Endothelial cell of umbilical vein (primary cell): Measurements from ENCODE around the gene TMEM169. TPM values are rescaled to one million over a fixed set of nuclear protein-coding genes. Genes with fewer than 3 reads are reported as not detected.

Source experiments
- BruUV-seq: library from RNA; stranded (reverse); fragments of 400-500 nt; replicated peaks from 2 replicates; lab custom pipeline; 2021; lab: Mats Ljungman, UMichigan
- CTCF ChIA-PET: fragments of 300-600, 350-600 bp; sonication (Branson Sonifier 250); formaldehyde crosslinking; loops from one replicate; lab custom pipeline; 2021; ENCODE audit warnings: antibody characterized with exemption, inconsistent platforms; lab: Charles Lee
- POLR2A ChIA-PET: fragments of 300-600, 350-600 bp; sonication (Branson Sonifier 250); formaldehyde crosslinking; loops from one replicate; lab custom pipeline; 2021; ENCODE audit warnings: antibody characterized with exemption, inconsistent platforms; lab: Charles Lee
- DNase-seq: peaks from one replicate; pipeline ENCODE4 v3.0.0-alpha.2; 2011; ENCODE audit warnings: low read depth, low spot score
- FAIRE-seq: peaks from 2 replicates; lab custom pipeline; 2011; peaks lifted over from hg19 to GRCh38; lab: Jason Lieb, UNC
- H2AFZ ChIP-seq: 2 replicates; pipeline ENCODE4 v1.6.0; 2012; ENCODE audit warnings: low read depth, low read length, control low read depth, inconsistent platforms
- H3K27ac ChIP-seq: 2 replicates; pipeline ENCODE4 v1.5.1; 2011; ENCODE audit warnings: low read depth, mild to moderate bottlenecking, control low read depth, low read length, moderate library complexity; ENCODE audit not compliant: insufficient read depth
- H3K27me3 ChIP-seq, 2 experiments: 2 replicates each; pipeline versions ENCODE4 v1.6.0 to v1.6.1; 2011; ENCODE audit warnings: low read length in 2 of 2, mixed read lengths in 1 of 2; ENCODE audit not compliant: control insufficient read depth in 2 of 2, insufficient read depth in 2 of 2
- H3K36me3 ChIP-seq, 2 experiments: 2 replicates in 1 of 2; 3 replicates in 1 of 2; pipeline ENCODE4 v1.5.1; 2011; ENCODE audit warnings: low read length in 2 of 2, mild to moderate bottlenecking in 1 of 2, moderate library complexity in 1 of 2; ENCODE audit not compliant: control insufficient read depth in 2 of 2, insufficient read depth in 2 of 2; ENCODE audit errors: extremely low read depth in 1 of 2
- H3K4me1 ChIP-seq: 3 replicates; pipeline ENCODE4 v1.5.1; 2011; ENCODE audit warnings: mild to moderate bottlenecking, low read length; ENCODE audit not compliant: control insufficient read depth, insufficient read depth; ENCODE audit errors: extremely low read depth
- H3K4me2 ChIP-seq: 2 replicates; pipeline ENCODE4 v1.6.1; 2011; ENCODE audit warnings: low read length, control low read depth, mixed read lengths; ENCODE audit not compliant: insufficient read depth
- H3K4me3 ChIP-seq, 3 experiments: fragments of 200-600 bp in 1 of 3; sonication (generic), shearing (Covaris generic) in 1 of 3; replicated peaks in 1 of 3; 2 replicates each; pipeline ENCODE4 v1.5.1; 2011 to 2016; ENCODE audit warnings: control low read depth in 3 of 3, low read length in 3 of 3, mild to moderate bottlenecking in 2 of 3, inconsistent platforms in 1 of 3, low read depth in 1 of 3, moderate library complexity in 1 of 3; ENCODE audit not compliant: insufficient read depth in 1 of 3
- H3K79me2 ChIP-seq: 2 replicates; pipeline ENCODE4 v1.6.0; 2012; ENCODE audit warnings: low read length, inconsistent platforms; ENCODE audit not compliant: control insufficient read depth, insufficient read depth
- H3K9ac ChIP-seq: replicated peaks from 2 replicates; pipeline ENCODE3; 2011; ENCODE audit warnings: low read length, control low read depth; ENCODE audit not compliant: insufficient read depth; ENCODE audit errors: extremely low read depth
- H3K9me1 ChIP-seq: replicated peaks from 3 replicates; pipeline ENCODE4 v1.6.0; 2011; ENCODE audit warnings: mild to moderate bottlenecking, low read length; ENCODE audit not compliant: control insufficient read depth, insufficient read depth; ENCODE audit errors: extremely low read depth
- H3K9me3 ChIP-seq: replicated peaks from 2 replicates; pipeline ENCODE4 v1.5.1; 2012; ENCODE audit warnings: low read length, inconsistent platforms; ENCODE audit not compliant: control insufficient read depth, insufficient read depth
- H4K20me1 ChIP-seq: replicated peaks from 2 replicates; pipeline ENCODE3; 2011; ENCODE audit warnings: mild to moderate bottlenecking, low read length; ENCODE audit not compliant: control insufficient read depth, insufficient read depth; ENCODE audit errors: extremely low read depth
- EZH2 ChIP-seq: IDR thresholded peaks from 2 replicates; pipeline ENCODE4 v1.6.1; 2012; ENCODE audit warnings: borderline replicate concordance, low read depth, mild to moderate bottlenecking, moderate library complexity, low read length, inconsistent platforms; ENCODE audit not compliant: severe bottlenecking
- FOS ChIP-seq: IDR thresholded peaks from 2 replicates; pipeline ENCODE4 v1.6.1; 2011; ENCODE audit warnings: mild to moderate bottlenecking, low read length, moderate library complexity, borderline replicate concordance; ENCODE audit not compliant: insufficient read depth
- GATA2 ChIP-seq: IDR thresholded peaks from 2 replicates; pipeline ENCODE4 v1.7.0; 2011; ENCODE audit warnings: low read depth, mild to moderate bottlenecking, moderate library complexity, mixed read lengths, low read length; ENCODE audit not compliant: insufficient read length, insufficient read depth
- JUN ChIP-seq: IDR thresholded peaks from 2 replicates; pipeline ENCODE4 v1.6.1; 2011; ENCODE audit warnings: borderline replicate concordance, low read depth; ENCODE audit not compliant: insufficient read length, insufficient read depth
- MYC ChIP-seq: IDR thresholded peaks from one replicate; pipeline ENCODE4 v1.6.1; 2011; ENCODE audit warnings: mild to moderate bottlenecking, low read depth, low read length
- POLR2A ChIP-seq: IDR thresholded peaks from 2 replicates; pipeline ENCODE4 v1.6.1; 2012; ENCODE audit warnings: low read depth, mild to moderate bottlenecking, control low read depth, low read length
- POLR2AphosphoS5 ChIP-seq: IDR thresholded peaks from 2 replicates; pipeline ENCODE4 v1.6.1; 2012; ENCODE audit warnings: low read depth, mild to moderate bottlenecking, control low read depth, low read length, moderate library complexity; ENCODE audit not compliant: insufficient read depth
- dilution Hi-C: fragments of 300-500 bp; cut with MboI; formaldehyde crosslinking; loops from one replicate; pipeline ENCODE4 v1.15.0; 2019; ENCODE audit warnings: low sequenced_read_pairs; ENCODE audit not compliant: extremely low pct_ligation_motif_present
- intact Hi-C: fragments of 100-400 bp; cut with micrococcal nuclease; formaldehyde crosslinking; loops from one replicate; pipeline ENCODE4 v1.10.0; 2022
- polyA plus RNA-seq, 4 experiments: library from polyadenylated mRNA; depleted of rRNA in 3 of 4; stranded (reverse) in 3 of 4; unstranded in 1 of 4; fragments of >200 nt; gene quantifications; 2 replicates each; pipeline versions ENCODE4 v1.2.1 to v1.2.3, GENCODE V29; 2011 to 2012; ENCODE audit warnings: missing spikeins in 1 of 4
- total RNA-seq: library from RNA; stranded (reverse); gene quantifications from 2 replicates; pipeline ENCODE4 v1.2.3, GENCODE V29; 2021
- TF ChIP-seq, protein P1 (sequence below): IDR thresholded peaks from 2 replicates; pipeline ENCODE4 v1.6.1; 2011; ENCODE audit not compliant: insufficient read depth, insufficient read length
- TF ChIP-seq, protein P2 (sequence below), 2 donors: IDR thresholded peaks; 1 replicate in 1 of 2; 2 replicates in 1 of 2; pipeline ENCODE4 v1.5.1; 2011; ENCODE audit warnings: low read length in 2 of 2, mild to moderate bottlenecking in 2 of 2, moderate library complexity in 2 of 2, control low read depth in 1 of 2, inconsistent platforms in 1 of 2, low read depth in 1 of 2; ENCODE audit not compliant: insufficient read depth in 1 of 2; ENCODE audit errors: extremely low read depth in 1 of 2

TMEM169 gene
- total and polyA plus RNA-seq, 2 donors (not counting 3 experiments of a cell fraction or from before 2014, with no cell fraction given): 0.20 TPM; not detected in 1

DNA sequence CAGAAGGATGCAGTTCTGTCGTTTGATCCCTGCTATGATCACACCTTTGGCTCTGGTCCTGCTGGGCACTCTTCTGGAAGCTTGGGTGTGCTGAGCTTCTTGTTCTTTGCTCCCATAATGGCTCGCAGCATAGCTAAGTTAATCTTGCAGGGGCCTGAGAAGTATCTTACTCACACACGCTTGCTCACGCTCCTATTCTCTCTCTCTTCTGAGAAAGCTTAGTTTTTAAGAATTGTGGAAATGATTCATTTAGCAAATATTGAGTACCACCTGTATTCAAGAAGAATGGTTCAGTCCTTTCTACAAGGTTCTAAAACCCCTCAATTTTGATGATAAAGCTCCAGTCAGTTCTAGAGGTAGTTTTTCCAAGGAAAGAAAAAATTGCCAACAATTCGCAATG, 68.0 kb downstream of the TMEM169 start:
- Histone ChIP-seq H3K27ac (peak overlapping the region; percentile 42), H3K27me3 (no peaks in the 10 kb centered on the region), H2AFZ (no peak overlapping the region), H3K9ac (no peak overlapping the region), H3K79me2 (peaks cover 54% of the 10 kb centered on the region), H3K36me3 (peaks cover 12 to 42% of the 10 kb centered on the region in 2 experiments), H3K9me1 (no peaks in the 10 kb centered on the region), H3K4me2 (peak overlapping the region; percentile 53), H3K4me1 (peaks cover 27% of the 10 kb centered on the region), H3K4me3 (no peak overlapping the region), H4K20me1 (peaks cover 2% of the 10 kb centered on the region), H3K9me3 (no peaks in the 10 kb centered on the region)
- dilution Hi-C loops: no loop called here
- BruUV-seq: no TSS peak
- intact Hi-C loops: loop anchor here (5.0 to 10.0 kb wide), 2 partner anchors 263 to 345 kb away; partner anchors contain the start of genes RPL37A and SMARCAL1
- ChIA-PET POLR2A (interaction anchor here (0.6 kb wide), 1 partner anchor 35 kb away, joined by 3 read pairs; no protein-coding TSS in a partner anchor), CTCF (interaction anchor here (0.8 to 2.2 kb wide), 8 partner anchors 9 to 254 kb away, joined by 3 to 11 read pairs (median 5); no protein-coding TSS in a partner anchor)
- FAIRE-seq (peak; percentile 53), DNase-seq (peak; percentile 48)
- TF ChIP-seq FOS: peak; percentile 62
- TF ChIP-seq JUN: peak; percentile 43
- TF ChIP-seq, protein P1, sequence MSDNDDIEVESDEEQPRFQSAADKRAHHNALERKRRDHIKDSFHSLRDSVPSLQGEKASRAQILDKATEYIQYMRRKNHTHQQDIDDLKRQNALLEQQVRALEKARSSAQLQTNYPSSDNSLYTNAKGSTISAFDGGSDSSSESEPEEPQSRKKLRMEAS: no peak
- peak; percentile 34 for TF ChIP-seq POLR2AphosphoS5

DNA sequence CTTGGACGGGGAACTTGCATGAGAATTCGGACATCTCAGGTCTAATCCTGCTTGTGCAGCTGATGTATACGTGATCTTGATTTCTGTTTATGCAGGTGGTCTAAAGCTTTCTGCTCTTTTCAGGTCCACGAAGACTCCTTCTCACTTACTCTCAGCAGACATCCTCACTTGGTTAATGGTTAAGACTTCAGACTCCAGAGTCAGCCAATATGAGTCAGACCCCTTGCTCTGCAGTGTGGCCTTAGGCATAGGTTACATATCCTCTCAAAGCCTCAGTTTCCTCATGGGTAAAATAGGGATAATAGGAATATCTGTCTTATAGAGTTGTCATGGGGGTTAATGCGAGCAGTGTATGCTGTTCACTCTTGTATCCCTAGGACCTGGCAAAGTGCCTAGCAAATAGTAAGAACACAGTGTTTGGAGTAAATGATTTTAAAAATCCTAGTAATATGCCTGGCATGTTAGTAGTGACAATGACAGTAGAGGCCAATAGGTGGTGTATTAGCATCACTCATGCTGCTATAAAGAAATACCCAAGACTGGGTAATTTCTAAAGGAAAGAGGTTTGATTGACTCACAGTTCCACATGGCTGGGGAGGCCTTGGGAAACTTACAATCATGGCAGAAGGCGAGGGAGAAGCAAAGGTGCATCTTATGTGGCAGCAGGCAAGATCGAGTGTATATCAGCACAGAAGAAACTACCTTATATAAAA, 69.8 kb downstream of the TMEM169 start:
- Histone ChIP-seq H3K27ac (no peak overlapping the region), H3K4me3 (no peak overlapping the region), H3K9me3 (no peaks in the 10 kb centered on the region), H3K36me3 (peaks cover 13 to 43% of the 10 kb centered on the region in 2 experiments), H3K9me1 (no peaks in the 10 kb centered on the region), H3K27me3 (no peaks in the 10 kb centered on the region), H2AFZ (no peak overlapping the region), H3K9ac (no peak overlapping the region), H4K20me1 (peaks cover 2% of the 10 kb centered on the region), H3K4me1 (peaks cover 27% of the 10 kb centered on the region), H3K4me2 (no peak overlapping the region), H3K79me2 (peaks cover 55% of the 10 kb centered on the region)
- no TSS peak for BruUV-seq
- DNase-seq (no peak), FAIRE-seq (no peak)
- dilution Hi-C loops (no loop called here), intact Hi-C loops (no loop called here)
- CTCF ChIA-PET: interaction anchor here (0.9 kb wide), 1 partner anchor 364 kb away, joined by 3 read pairs; no protein-coding TSS in a partner anchor
- POLR2A ChIA-PET: no interaction called here
- TF ChIP-seq, protein P1: no peak
- TF ChIP-seq EZH2 (no peak), JUN (no peak), MYC (no peak), POLR2A (no peak), GATA2 (no peak), FOS (no peak), POLR2AphosphoS5 (no peak)
- TF ChIP-seq, protein P2, sequence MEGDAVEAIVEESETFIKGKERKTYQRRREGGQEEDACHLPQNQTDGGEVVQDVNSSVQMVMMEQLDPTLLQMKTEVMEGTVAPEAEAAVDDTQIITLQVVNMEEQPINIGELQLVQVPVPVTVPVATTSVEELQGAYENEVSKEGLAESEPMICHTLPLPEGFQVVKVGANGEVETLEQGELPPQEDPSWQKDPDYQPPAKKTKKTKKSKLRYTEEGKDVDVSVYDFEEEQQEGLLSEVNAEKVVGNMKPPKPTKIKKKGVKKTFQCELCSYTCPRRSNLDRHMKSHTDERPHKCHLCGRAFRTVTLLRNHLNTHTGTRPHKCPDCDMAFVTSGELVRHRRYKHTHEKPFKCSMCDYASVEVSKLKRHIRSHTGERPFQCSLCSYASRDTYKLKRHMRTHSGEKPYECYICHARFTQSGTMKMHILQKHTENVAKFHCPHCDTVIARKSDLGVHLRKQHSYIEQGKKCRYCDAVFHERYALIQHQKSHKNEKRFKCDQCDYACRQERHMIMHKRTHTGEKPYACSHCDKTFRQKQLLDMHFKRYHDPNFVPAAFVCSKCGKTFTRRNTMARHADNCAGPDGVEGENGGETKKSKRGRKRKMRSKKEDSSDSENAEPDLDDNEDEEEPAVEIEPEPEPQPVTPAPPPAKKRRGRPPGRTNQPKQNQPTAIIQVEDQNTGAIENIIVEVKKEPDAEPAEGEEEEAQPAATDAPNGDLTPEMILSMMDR (IDR thresholded peaks at IDR 0.05; ENCODE audit: extremely low read depth in 1 of 2, insufficient read depth in 1 of 2, low read depth in 1 of 2, low read length in 2 of 2): no peak
